ENCODE measurements around the gene DNAJC8.

DNAJC8 gene, protein sequence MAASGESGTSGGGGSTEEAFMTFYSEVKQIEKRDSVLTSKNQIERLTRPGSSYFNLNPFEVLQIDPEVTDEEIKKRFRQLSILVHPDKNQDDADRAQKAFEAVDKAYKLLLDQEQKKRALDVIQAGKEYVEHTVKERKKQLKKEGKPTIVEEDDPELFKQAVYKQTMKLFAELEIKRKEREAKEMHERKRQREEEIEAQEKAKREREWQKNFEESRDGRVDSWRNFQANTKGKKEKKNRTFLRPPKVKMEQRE

DNA sequence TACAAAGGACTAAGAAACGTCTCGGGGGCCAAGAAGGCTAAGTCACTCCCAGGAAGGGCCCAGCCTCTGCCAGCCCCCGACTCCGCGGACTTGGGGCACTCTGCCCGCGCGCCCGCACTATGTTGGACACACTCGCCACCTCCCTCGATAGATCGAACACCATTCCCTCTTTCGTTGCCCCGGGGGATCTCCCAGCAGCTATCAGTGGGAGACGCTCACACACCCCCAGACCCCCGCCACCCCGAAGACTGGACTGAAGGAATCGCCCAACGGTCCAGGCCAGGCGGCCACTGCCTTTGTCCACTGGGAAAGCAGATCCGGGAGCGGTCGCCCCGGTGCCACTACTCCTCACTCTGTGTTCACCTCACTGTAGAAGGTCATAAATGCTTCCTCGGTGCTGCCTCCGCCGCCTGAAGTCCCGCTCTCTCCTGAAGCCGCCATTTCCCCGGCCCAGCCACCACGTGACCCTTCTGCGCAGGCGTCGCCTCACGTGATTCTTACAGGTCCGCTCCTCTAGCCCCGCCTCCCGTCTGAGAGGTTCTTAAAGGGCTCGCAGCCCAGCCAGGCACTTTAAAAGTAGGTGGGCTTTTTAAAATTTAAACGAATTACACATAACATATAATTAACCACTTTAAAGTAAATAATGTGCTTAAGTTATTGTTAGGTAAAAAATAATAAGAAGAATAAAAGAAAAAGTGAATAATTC lies at the start of gene DNAJC8:
Gene DNAJC8 (minus strand): TSS at position 472 of the 706 bp plus-strand sequence. CDS start 31 bp downstream, at position 441.
- peak; percentile 84 to 85 for DNase-seq

GRCh38 chr1:28281608-28282425 lies 49.0 kb upstream of the DNAJC8 start:
- no peak for DNase-seq

- DNase-seq, result no peak
Observed at GRCh38 chr1:28280977-28281381, 48.1 kb upstream of the DNAJC8 start.

DNA sequence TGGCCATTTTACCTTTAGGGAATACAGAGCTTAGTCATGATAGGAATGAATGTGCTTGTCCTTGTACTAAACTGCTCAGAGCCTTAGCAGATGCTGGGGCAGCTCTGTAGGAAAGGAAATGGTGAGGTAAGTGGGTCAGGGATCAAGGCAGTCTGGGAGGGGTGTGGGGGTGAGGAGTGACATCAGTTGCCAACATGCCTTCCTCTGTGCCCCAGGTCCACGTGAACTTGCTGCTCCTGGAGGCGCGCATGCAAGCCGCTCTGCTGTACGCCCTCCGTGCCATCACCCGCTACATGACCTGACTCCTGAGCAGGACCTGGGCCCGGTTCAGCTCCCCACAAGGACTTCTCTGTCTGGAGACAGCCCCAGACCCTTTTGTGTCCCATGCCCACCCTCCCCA lies 47.7 kb upstream of the DNAJC8 start:
- DNase-seq, result no peak

- no peak for DNase-seq
Observed at GRCh38 chr1:28279721-28280120, 46.9 kb upstream of the DNAJC8 start.

- no peak for DNase-seq
Observed at GRCh38 chr1:28278763-28279162, 45.9 kb upstream of the DNAJC8 start.

- DNase-seq, result no peak
Observed at GRCh38 chr1:28273216-28273860, 40.5 kb upstream of the DNAJC8 start.

DNA sequence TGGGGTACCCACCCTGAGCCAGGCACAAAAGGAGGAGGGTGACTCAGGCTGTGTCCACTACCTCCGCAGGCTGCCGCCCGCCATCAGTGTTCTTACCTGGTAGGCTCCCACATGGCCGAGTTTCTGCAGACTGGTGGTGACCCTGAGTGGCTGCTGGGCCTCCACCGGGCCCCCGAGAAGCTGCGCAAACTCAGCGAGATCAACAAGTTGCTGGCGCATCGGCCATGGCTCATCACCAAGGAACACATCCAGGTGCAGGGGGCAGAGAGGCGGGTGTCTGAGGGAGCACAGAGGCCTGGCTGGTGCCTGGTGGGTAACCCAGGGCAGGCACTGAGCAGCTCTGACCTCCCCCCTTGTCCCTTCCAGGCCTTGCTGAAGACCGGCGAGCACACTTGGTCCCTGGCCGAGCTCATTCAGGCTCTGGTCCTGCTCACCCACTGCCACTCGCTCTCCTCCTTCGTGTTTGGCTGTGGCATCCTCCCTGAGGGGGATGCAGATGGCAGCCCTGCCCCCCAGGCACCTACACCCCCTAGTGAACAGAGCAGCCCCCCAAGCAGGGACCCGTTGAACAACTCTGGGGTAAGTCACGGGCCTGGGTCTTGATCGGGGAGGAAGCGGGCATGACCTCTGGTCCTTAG lies 39.5 kb upstream of the DNAJC8 start:
- no peak for DNase-seq

DNA sequence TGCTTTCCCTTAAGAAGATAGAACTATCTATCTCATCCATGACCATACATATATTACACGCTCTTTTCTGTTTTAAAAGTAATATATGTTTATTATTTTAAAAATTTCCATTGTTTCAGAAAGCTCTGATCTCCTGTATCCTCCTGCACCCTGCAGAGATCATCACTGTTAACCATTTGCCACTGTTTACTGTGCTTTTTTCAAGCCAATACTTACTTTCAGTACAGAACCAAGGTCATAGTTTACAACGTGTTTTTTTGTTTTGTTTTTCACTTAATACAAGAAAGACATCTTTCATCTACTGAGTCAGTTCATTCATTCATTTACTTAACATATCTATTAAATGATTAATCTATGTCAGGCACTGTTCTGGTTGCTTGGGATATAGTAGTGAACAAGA lies 36.7 kb upstream of the DNAJC8 start:
- DNase-seq, result no peak

DNA sequence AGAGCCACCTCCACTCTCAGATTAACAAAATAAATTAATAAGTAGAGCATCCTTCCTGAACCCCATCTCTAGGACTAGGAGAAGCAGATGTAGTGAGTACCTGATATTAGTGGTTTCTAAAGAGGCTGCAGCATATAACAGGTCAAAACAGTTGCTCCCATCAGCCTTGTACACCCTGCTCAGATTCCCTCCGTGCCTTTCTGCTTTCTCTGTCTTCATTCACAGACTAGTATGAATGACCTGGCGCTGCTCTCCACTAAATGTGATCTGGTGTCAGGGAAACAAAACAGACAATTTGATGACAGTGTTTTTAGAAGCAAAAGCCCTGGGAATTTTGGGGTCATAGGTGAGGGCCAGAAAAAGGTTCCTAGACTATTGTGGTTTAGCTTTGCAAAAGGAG lies 34.8 kb upstream of the DNAJC8 start:
- DNase-seq, result no peak

DNA sequence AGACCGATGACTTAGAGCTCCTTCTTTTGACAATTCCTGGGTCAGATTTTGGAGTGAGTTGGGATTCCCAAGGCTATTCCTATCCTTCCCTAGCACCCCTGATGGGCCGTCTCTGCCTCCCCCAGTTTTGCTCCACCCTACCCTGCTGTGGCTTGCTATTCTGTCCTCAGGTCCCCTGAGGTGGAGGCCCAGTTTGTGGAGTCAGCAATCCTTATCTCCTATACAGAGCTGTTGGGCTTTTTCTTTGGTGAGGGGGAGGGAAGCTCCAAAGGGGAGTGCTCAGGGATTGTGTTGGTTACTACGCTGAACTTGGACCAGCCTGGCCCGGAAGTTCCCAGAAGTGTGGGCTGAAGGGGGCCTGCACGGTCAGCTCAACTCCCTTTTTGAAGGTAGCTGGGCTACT lies 34.1 kb upstream of the DNAJC8 start:
- no peak for DNase-seq

- no peak for DNase-seq
Observed at GRCh38 chr1:28265577-28265976, 32.7 kb upstream of the DNAJC8 start.

- DNase-seq, result no peak
Observed at GRCh38 chr1:28264897-28265296, 32.1 kb upstream of the DNAJC8 start.

- no peak for DNase-seq
Observed at GRCh38 chr1:28260803-28261174, 28.0 kb upstream of the DNAJC8 start.

- peak in 1 of 2 experiments; percentile 18 for DNase-seq
Observed at GRCh38 chr1:28259934-28260802, 27.3 kb upstream of the DNAJC8 start.

DNA sequence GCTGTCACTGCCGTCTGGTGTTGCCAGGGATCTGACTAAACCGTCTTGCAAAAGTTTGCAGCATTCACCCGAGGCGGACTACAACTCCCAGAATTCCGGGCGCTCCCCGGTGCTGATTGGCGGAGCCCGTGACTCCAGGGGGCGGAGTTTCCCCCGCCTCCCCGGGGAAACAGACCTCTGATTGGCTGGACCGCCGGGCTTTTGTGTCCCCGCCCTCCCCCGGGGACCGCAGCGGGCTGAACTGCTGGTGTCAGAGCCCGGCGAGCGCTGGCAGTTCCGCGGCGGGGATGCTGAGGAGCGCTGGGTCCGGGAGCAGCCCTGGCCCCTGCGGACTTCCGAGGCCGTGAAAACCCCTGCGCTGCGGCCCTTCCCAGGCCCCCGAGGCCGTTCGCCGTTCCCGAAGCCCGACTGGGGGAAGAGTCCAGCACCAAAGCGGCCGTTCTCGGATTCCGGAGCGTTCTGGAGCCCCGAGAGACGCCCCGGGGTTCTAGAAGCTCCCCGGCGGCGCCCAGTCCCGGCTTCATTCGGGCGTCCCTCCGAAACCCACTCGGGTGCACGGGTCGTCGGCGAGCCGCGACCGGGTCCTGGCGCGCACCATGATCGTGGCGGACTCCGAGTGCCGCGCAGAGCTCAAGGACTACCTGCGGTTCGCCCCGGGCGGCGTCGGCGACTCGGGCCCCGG lies 26.6 kb upstream of the DNAJC8 start, which contains the start of gene SESN2:
Gene SESN2 (plus strand): TSS at position 267 of the 682 bp plus-strand sequence. CDS start 330 bp downstream, at position 597.
- peak; percentile 95 to 99 for DNase-seq

GRCh38 chr1:28258628-28259251 lies 25.9 kb upstream of the DNAJC8 start:
- no peak for DNase-seq

DNA sequence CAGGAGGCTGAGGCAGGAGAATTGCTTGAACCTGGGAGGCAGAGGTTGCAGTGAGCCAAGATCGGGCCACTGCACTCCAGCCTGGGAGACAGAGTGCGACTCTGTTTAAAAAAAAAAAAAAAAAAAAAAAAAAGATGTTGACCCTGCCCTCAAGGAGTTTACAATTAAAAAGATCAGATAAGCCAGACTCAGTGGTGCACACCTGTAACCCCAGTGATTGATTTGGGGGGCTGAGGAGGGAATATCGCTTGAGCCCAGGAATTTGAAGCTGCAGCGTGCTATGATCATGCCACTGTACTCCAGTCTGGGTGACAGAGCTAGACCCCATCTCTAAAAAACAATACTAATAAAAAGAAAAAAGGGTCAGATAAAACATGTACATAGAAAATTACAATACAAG lies 24.9 kb upstream of the DNAJC8 start:
- DNase-seq, result no peak

GRCh38 chr1:28256197-28256827 lies 23.5 kb upstream of the DNAJC8 start:
- no peak for DNase-seq

DNA sequence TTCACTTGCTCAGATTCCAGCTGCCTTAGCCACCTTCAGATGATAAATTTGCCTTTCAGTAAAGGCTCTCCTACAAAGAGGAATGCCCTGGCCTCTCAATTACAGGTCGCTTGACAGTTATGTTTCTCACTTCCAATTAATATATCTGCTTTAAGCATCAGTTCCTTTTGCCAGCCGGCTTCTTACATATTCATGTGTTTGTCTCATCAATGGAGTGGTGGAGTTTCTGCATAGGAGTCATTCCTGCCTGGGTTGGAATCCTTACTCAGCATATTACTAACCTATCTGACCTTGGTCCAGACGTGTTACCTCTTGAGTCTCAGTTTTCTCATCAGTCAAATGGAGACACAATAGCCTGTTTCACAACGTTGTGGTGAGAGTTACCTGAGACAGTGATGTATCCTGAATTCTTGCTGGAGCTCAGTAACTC lies 17.1 kb upstream of the DNAJC8 start:
- no peak for DNase-seq
